ENCODE measurements around the gene CCDC192. TPM values are rescaled to one million over a fixed set of nuclear protein-coding genes. Genes with fewer than 3 reads are reported as not detected.

The CCDC192 gene
- total RNA-seq, 1 donor from 2014 or later = not detected

DNA sequence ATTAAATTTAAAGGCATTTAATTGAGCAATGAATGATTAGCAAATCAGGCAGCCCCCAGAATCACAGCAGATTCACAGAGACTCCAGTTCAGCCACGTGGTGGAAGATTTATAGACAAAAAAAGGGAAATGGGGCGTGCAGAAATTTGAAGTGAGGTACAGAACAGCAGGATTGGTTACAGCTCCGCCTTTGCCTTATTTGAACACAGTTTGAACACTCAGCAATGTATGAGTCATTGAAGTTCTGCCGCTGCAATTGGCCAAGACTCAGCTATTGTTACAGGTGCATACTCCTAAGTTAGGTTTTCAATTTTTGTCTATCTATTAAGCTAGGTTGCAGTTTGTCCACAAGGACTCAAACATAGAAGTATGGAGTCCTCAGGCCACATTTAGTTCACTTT is 222.7 kb downstream of the CCDC192 start:
- Mint-ChIP-seq H3K36me3 (ENCODE audit: low read depth) (no peaks in the 10 kb centered on the region), H3K9me3 (no peaks in the 10 kb centered on the region), H3K4me3 (no peak overlapping the region), H3K27me3 (no peaks in the 10 kb centered on the region), H3K27ac (no peak overlapping the region), H3K4me1 (no peaks in the 10 kb centered on the region)
- ATAC-seq (ENCODE audit: low read depth) = no peak
- TF ChIP-seq, protein P1, sequence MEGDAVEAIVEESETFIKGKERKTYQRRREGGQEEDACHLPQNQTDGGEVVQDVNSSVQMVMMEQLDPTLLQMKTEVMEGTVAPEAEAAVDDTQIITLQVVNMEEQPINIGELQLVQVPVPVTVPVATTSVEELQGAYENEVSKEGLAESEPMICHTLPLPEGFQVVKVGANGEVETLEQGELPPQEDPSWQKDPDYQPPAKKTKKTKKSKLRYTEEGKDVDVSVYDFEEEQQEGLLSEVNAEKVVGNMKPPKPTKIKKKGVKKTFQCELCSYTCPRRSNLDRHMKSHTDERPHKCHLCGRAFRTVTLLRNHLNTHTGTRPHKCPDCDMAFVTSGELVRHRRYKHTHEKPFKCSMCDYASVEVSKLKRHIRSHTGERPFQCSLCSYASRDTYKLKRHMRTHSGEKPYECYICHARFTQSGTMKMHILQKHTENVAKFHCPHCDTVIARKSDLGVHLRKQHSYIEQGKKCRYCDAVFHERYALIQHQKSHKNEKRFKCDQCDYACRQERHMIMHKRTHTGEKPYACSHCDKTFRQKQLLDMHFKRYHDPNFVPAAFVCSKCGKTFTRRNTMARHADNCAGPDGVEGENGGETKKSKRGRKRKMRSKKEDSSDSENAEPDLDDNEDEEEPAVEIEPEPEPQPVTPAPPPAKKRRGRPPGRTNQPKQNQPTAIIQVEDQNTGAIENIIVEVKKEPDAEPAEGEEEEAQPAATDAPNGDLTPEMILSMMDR (IDR thresholded peaks at IDR 0.05) = no peak
- ChIA-PET POLR2A (no interaction called here), CTCF (no interaction called here)
- intact Hi-C loops (cut with micrococcal nuclease) = no loop called here
- no peak for DNase-seq

DNA sequence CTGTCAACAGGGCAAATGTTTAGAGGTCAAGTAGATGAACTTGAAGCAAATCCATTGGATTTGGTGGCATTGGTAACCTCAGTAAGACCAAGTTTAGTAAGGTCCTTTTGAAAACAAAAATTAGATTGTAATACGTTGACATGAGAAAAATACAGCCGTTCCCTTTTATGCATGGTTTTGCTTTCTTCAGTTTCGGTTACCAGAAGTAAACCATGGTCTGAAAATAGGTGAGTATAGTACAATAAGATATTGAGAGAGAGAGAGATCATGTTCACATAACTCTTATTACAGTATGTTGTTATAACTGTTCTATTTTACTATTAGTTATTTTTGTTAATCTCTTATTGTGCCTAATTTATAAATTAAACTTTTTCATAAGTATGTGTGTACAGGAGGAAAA is 223.8 kb downstream of the CCDC192 start:
- ChIA-PET CTCF (no interaction called here), POLR2A (no interaction called here)
- H3K27ac Mint-ChIP-seq = no peak overlapping the region
- no peaks in the 10 kb centered on the region for H3K36me3 Mint-ChIP-seq (ENCODE audit: low read depth)
- intact Hi-C loops (cut with micrococcal nuclease) = no loop called here
- no peak for DNase-seq
- no peaks in the 10 kb centered on the region for H3K4me1 Mint-ChIP-seq
- ATAC-seq (ENCODE audit: low read depth) = no peak
- H3K9me3 Mint-ChIP-seq = no peaks in the 10 kb centered on the region
- H3K4me3 Mint-ChIP-seq = no peak overlapping the region
- H3K27me3 Mint-ChIP-seq = no peaks in the 10 kb centered on the region
- TF ChIP-seq, protein P1 (IDR thresholded peaks at IDR 0.05) = no peak

DNA sequence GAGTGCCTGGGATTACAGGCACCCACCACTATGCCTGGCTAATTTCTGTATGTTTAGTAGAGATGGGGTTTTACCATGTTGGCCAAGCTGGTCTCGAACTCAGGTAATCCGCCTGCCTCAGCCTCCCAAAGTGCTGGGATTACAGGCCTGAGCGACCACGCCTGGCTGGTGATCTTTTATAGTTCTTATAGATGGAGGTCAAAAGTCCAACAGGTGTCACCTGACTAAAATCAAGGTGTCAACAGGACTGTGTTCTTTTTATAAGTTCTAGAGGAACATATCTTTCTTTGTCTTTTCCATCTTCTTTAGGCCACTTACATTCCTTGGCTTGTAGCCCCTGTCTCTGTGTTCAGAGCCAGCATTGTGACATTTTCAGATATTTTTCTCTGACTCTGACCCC is 224.9 kb downstream of the CCDC192 start:
- Mint-ChIP-seq H3K4me1 (no peaks in the 10 kb centered on the region), H3K4me3 (no peak overlapping the region), H3K36me3 (ENCODE audit: low read depth) (no peaks in the 10 kb centered on the region), H3K9me3 (no peaks in the 10 kb centered on the region), H3K27me3 (no peaks in the 10 kb centered on the region), H3K27ac (no peak overlapping the region)
- DNase-seq (no peak), ATAC-seq (ENCODE audit: low read depth) (no peak)
- ChIA-PET POLR2A (no interaction called here), CTCF (no interaction called here)
- TF ChIP-seq, protein P1 (IDR thresholded peaks at IDR 0.05) = no peak
- intact Hi-C loops (cut with micrococcal nuclease) = no loop called here

DNA sequence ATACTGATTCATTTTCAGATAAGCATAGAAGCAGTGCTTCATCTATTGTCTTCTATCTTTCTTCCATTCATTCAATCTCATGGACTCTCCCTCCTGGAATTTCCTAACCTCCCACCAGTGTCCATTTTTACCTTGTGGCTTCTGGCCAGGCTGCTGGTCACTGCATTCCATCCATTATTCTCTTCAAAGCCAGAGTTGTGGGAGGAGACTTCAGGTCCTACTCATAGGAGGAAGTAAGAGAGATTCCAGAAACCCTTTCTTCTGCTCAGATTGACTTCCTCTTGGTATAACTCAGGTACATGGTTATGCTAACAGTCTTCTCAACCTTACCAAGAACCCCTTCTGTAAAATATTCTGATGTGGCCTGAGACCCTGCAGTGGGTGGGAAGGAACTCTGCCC is 227.1 kb downstream of the CCDC192 start:
- POLR2A ChIA-PET = no interaction called here
- H3K27ac Mint-ChIP-seq = no peak overlapping the region
- DNase-seq = no peak

DNA sequence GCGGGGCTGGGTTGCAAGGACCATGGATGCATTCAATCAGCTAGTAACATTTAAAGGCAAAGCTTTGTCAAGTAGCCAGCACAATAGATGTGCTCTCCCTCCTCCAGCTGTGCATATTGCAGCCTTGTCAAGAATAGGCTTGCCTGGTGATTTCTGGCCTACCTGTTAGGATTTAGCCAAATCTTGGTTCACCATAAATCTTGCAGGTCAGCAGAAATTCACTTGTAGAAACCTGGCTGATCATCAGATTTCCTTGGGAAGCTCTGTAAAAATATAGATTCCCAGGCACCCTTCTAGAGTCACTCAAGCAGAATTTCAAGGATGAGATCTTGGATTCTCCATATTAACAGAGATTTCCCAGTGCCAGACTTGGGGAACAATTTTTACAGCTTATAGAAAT is 228.2 kb downstream of the CCDC192 start:
- TF ChIP-seq, protein P1 (IDR thresholded peaks at IDR 0.05) = no peak
- Mint-ChIP-seq H3K4me3 (no peak overlapping the region), H3K36me3 (ENCODE audit: low read depth) (no peaks in the 10 kb centered on the region), H3K27me3 (no peaks in the 10 kb centered on the region), H3K9me3 (no peaks in the 10 kb centered on the region), H3K27ac (no peak overlapping the region), H3K4me1 (no peaks in the 10 kb centered on the region)
- DNase-seq (no peak), ATAC-seq (ENCODE audit: low read depth) (no peak)
- ChIA-PET POLR2A (no interaction called here), CTCF (no interaction called here)
- intact Hi-C loops (cut with micrococcal nuclease) = no loop called here

More for the DNA sequence above, 227.1 kb downstream of the CCDC192 start:
- Mint-ChIP-seq H3K36me3 (ENCODE audit: low read depth) (no peaks in the 10 kb centered on the region), H3K9me3 (no peaks in the 10 kb centered on the region), H3K4me1 (no peaks in the 10 kb centered on the region), H3K27me3 (no peaks in the 10 kb centered on the region), H3K4me3 (no peak overlapping the region)
- intact Hi-C loops (cut with micrococcal nuclease) = no loop called here
- CTCF ChIA-PET = no interaction called here
- TF ChIP-seq, protein P1 (IDR thresholded peaks at IDR 0.05) = no peak
- ATAC-seq (ENCODE audit: low read depth) = no peak
